ENCODE measurements around the gene PRR33.

- TF ChIP-seq, protein P1, sequence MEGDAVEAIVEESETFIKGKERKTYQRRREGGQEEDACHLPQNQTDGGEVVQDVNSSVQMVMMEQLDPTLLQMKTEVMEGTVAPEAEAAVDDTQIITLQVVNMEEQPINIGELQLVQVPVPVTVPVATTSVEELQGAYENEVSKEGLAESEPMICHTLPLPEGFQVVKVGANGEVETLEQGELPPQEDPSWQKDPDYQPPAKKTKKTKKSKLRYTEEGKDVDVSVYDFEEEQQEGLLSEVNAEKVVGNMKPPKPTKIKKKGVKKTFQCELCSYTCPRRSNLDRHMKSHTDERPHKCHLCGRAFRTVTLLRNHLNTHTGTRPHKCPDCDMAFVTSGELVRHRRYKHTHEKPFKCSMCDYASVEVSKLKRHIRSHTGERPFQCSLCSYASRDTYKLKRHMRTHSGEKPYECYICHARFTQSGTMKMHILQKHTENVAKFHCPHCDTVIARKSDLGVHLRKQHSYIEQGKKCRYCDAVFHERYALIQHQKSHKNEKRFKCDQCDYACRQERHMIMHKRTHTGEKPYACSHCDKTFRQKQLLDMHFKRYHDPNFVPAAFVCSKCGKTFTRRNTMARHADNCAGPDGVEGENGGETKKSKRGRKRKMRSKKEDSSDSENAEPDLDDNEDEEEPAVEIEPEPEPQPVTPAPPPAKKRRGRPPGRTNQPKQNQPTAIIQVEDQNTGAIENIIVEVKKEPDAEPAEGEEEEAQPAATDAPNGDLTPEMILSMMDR (IDR thresholded peaks at IDR 0.05): no peak
- TF ChIP-seq POLR2A (IDR thresholded peaks at IDR 0.05): no peak
Measured at GRCh38 chr11:1873048-1873812, 18.5 kb downstream of the PRR33 start.

Data from right lobe of liver (tissue), 4 donors.